ENCODE results near the gene BBLN.
"Not testable (repeated sequence)": the region's sequence is repeated elsewhere in the genome, so short reads cannot be mapped to it uniquely, and the experiment has no call there.

BBLN gene, protein sequence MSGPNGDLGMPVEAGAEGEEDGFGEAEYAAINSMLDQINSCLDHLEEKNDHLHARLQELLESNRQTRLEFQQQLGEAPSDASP

DNA sequence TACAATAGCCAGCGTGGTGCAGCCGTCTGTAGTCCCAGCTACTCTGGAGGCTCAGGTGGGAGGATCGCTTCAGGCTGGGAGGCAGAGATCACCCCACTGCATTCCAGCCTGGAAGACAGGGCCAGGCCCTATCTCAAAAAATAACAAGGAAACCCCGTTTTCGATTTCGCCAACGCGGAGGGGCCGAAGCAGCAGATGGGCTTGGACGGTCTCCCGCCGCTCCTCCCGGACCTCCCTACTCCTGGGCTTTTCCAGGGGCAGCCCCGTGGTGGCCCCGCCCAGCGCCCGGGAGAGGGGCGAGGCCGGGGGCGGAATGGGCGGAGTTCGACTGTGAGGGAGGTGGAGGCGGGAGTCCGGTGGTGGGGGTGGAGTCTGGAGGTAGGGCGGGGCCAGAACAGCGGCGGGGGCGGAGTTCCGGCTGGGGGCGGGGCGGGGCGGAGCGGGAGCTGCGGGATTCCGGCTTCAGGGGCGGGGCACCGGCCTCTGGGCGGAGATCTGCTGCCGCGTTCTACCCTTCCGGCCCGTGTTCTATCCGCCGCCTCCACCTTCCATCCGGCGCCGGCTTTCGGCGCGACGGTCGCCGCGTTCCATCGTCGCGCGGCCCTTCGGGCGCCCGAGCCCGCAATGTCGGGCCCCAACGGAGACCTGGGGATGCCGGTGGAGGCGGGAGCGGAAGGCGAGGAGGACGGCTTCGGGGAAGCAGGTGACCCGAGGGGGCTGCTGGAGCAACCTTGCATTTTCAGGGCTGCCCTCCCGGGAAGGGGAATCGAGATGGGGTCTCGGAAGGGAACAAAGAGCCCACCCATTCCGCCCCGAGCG lies at the start of gene BBLN:
TSS of gene BBLN (plus strand) at position 482 of the 819 bp plus-strand sequence. CDS start at position 625, 143 bp downstream.
- no peaks in the 10 kb centered on the region for H3K9me3 ChIP-seq (ENCODE audit: control insufficient read depth, insufficient read depth, low read length)
- no CpG with 5 or more reads among the region's 77 CpGs for WGBS (ENCODE audit: insufficient coverage, insufficient read length)
- H3K36me3 ChIP-seq (ENCODE audit: control insufficient read depth, insufficient read depth, low read length), result no peaks in the 10 kb centered on the region; the same call in 1 of the 2 replicates

DNA sequence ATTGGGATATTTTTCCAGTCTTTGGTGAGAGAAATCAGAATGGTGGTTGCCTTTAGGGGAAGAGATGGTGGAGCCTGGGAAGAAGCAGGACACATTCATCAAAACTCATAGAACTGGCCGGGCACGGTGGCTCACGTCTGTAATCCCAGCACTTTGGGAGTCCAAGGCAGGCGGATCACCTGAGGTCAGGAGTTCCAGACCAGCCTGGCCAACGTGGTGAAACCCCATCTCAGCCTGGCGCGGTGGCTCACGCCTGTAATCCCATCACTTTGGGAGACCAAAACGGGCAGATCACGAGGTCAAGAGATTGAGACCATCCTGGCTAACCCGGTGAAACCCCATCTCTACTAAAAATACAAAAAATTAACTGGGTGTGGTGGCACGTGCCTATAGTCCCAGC lies 48.3 kb upstream of the BBLN start:
- H3K27ac ChIP-seq (ENCODE audit: low read length); DNase-seq (ENCODE audit: low read depth, low spot score); H3K9me3 ChIP-seq (ENCODE audit: control insufficient read depth, insufficient read depth, low read length); H3K4me1 ChIP-seq (ENCODE audit: control insufficient read depth, insufficient read depth, low read length); H3K4me3 ChIP-seq (ENCODE audit: low read length); H3K27me3 ChIP-seq (ENCODE audit: control insufficient read depth, insufficient read depth, low read length): not testable (repeated sequence)
- peaks cover 15% of the 10 kb centered on the region for H3K36me3 ChIP-seq (ENCODE audit: control insufficient read depth, insufficient read depth, low read length)
- no CpG with 5 or more reads among the region's 12 CpGs for WGBS (ENCODE audit: insufficient coverage, insufficient read length)

More for the DNA sequence above, at the start of gene BBLN:
- peak; percentile 71 for DNase-seq (ENCODE audit: low read depth, low spot score)
- H3K4me3 ChIP-seq (ENCODE audit: low read length), result peak within 1 kb of the TSS; percentile 74
- H3K27me3 ChIP-seq (ENCODE audit: control insufficient read depth, insufficient read depth, low read length), result no peaks in the 10 kb centered on the region
- H3K27ac ChIP-seq (ENCODE audit: low read length), result no peak within 1 kb of the TSS
- 0 out of 2 replicates have a peak, but pooled peaks cover 2% of the 10 kb centered on the region for H3K4me1 ChIP-seq (ENCODE audit: control insufficient read depth, insufficient read depth, low read length)

DNA sequence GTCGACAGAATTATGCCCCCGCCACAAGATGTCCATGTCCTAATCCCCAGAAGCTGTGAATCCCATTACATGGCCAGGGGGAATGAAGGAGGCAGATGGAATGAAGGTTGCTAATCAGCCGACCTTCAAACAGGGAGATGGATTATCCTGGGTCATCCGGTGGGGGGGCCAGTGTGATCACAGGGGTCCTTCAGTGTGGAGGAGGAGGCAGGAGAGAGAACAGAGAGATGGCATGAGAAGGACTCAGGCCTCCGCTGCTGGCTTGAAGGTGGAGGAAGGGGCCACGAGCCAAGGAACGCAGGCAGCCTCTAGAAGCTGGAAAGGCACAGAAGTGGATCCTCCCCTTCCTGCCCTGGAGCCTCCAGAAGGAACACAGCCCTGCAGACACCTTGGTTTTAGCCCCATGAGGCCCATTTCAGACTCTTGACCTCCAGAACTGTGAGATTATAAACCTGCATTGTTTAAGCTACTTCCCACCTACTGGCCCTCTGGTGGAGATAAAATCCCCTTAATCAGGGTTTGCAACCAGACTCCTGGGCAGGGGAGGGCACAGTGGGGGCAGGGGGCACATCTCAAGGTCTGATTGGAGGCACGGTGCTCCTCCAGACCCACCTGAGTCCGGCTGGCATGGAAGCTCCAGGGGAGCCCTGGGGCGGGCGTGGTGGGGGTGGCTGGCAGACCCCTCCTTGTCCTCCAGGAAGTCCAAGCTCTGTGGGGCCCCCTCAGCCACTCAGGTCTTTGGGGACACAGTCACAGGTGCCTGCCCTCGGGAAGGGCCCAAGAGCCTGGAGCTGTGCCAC lies 46.3 kb upstream of the BBLN start:
- H3K27me3 ChIP-seq (ENCODE audit: control insufficient read depth, insufficient read depth, low read length), result no peaks in the 10 kb centered on the region
- H3K9me3 ChIP-seq (ENCODE audit: control insufficient read depth, insufficient read depth, low read length), result no peaks in the 10 kb centered on the region
- no peak overlapping the region for H3K4me3 ChIP-seq (ENCODE audit: low read length)
- no peak overlapping the region for H3K27ac ChIP-seq (ENCODE audit: low read length)
- WGBS (ENCODE audit: insufficient coverage, insufficient read length), result no CpG with 5 or more reads among the region's 12 CpGs
- peaks cover 2% of the 10 kb centered on the region; the same call in 1 of the 2 replicates for H3K4me1 ChIP-seq (ENCODE audit: control insufficient read depth, insufficient read depth, low read length)
- no peak for DNase-seq (ENCODE audit: low read depth, low spot score)
- no peaks in the 10 kb centered on the region for H3K36me3 ChIP-seq (ENCODE audit: control insufficient read depth, insufficient read depth, low read length)

DNA sequence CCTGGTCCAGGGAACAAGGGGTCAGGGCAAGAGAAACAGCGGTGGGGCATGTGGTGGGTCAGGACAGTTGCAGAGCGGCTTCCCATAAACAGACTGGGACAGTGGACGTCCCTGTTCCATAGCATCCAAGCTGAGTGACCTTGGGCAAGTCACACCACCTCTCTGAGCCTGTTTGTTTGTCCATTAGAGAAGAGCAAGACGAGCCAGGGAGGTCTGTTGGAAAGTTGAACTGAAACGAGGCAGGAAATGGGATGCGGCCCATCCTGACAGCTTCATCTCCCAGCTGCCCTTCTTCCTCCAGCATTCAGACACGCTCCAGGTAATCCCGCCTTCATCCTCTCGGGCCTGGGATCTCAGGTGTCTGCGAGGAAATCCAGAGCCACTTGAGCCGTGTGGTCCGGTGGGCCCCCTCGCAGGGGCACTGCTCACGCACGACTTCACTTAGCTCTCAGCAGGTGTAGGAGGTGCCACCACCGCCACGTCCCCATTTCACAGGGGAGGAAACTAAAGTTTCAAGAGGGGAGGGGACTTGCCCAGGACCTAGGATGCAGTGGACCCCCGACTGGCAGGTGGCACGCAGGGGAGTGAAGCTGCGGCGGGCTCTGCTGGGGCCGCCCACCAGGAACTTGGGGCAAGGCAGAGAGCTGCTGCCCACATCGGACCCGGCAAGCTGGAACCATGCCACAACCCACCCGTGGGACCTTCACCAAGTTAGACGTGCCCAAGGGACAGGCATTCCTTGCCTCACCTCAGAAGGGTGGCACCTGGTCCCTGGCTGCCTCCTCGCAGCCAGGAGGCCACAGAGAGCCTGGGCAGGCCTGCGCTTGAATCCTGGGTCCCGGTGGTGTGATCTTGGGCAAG lies 45.5 kb upstream of the BBLN start:
- H3K9me3 ChIP-seq (ENCODE audit: control insufficient read depth, insufficient read depth, low read length), result no peaks in the 10 kb centered on the region
- H3K4me3 ChIP-seq (ENCODE audit: low read length), result no peak overlapping the region
- H3K36me3 ChIP-seq (ENCODE audit: control insufficient read depth, insufficient read depth, low read length), result no peaks in the 10 kb centered on the region
- H3K27ac ChIP-seq (ENCODE audit: low read length), result no peak overlapping the region
- DNase-seq (ENCODE audit: low read depth, low spot score), result no peak
- no CpG with 5 or more reads among the region's 29 CpGs for WGBS (ENCODE audit: insufficient coverage, insufficient read length)
- no peaks in the 10 kb centered on the region for H3K27me3 ChIP-seq (ENCODE audit: control insufficient read depth, insufficient read depth, low read length)
- H3K4me1 ChIP-seq (ENCODE audit: control insufficient read depth, insufficient read depth, low read length), result peaks cover 2% of the 10 kb centered on the region; the same call in 1 of the 2 replicates

DNA sequence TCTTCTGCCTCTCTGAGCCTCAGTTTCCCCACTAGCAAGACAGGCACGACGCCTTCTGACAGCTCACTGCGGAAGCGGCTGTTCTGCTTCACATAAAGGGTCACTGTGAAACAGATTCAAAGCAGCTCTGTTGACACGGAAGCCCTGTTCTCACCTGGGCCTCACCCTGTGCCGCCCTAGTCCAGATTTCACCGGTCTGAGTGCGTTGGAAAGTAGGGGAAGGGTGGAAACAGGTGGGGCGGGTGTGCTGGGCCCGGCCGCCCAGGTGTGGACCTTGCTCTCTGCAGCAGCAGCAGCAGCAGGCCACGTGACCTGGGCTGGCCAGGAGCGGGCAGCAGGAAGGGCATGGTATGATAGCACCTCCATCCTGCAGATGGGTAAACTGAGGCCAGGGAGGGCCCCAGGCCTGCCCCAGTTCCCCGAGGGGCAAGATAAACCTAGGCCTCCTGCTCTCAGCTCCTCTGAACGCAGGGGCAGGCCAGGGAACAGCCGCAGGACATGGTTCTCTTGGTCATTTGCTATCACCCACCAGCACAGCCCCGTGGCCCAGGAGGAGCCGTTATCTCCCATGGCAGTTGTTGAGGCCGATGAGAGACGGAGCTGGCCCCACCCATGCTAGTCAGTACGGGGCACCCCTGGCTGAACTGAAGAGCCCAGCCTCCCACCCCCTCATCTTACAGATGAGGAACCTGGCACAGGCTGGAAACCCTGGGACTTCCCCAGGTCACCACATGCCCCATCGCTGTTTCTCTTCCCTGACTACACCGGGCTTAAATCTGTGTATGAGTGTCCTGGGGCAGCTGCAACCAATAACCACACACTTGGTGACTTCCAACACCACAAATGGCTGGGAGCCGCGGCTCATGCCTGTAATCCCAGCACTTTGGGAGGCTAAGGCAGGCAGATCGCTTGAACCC lies 44.6 kb upstream of the BBLN start:
- Histone ChIP-seq H3K36me3 (ENCODE audit: control insufficient read depth, insufficient read depth, low read length) (0 out of 2 replicates have a peak, but pooled peaks cover 2% of the 10 kb centered on the region), H3K9me3 (ENCODE audit: control insufficient read depth, insufficient read depth, low read length) (no peaks in the 10 kb centered on the region), H3K27me3 (ENCODE audit: control insufficient read depth, insufficient read depth, low read length) (no peaks in the 10 kb centered on the region), H3K4me3 (ENCODE audit: low read length) (no peak overlapping the region), H3K27ac (ENCODE audit: low read length) (no peak overlapping the region), H3K4me1 (ENCODE audit: control insufficient read depth, insufficient read depth, low read length) (peaks cover 2% of the 10 kb centered on the region; the same call in 1 of the 2 replicates)
- DNase-seq (ENCODE audit: low read depth, low spot score), result no peak
- WGBS (ENCODE audit: insufficient coverage, insufficient read length), result no CpG with 5 or more reads among the region's 26 CpGs

DNA sequence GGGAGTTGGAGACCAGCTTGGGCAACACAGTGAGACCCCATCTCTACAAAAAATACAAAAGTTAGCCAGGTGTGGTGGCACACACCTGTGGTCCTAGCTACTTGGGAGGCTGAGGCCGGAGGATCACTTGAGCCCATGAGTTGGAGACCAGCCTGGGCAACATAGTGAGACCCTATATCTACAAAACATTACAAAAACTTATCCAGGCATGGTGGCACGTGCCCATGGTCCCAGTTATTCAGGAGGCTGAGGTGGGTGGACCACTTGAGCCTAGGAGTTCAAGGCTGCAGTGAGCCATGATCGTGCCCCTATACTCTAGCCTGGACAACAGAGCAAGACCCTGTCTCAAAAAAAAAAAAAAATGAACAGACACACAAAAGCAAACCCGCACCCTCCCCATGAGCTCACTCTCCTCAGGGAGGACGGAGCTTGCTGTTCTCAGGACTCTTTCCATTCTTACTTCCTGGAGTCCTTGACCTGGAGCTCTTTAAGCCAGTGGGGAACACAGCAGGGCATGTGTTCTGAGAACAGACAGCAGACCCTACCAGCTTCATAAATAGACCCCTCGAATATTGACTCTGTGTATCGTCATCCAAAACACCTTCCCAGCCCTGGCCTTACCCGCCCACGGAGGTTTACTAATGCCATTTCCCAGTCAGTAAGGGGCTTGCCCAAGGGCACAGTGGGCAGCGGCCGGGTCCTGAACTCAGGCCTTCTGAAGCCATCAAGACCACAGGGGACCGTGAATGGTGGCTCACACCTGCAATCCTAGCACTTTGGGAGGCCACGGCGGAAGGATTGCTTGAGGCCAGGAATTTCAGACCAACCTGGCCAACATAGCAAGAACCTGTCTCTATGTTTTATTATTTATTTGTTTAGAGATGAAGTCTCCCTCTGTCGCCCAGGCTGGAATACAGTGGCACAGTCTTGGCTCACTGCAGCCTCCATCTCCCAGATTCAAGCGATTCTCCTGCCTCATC lies 43.7 kb upstream of the BBLN start:
- H3K9me3 ChIP-seq (ENCODE audit: control insufficient read depth, insufficient read depth, low read length), result no peaks in the 10 kb centered on the region
- no peak for DNase-seq (ENCODE audit: low read depth, low spot score)
- no CpG with 5 or more reads among the region's 16 CpGs for WGBS (ENCODE audit: insufficient coverage, insufficient read length)
- peaks cover 11% of the 10 kb centered on the region; the same call in 1 of the 2 replicates for H3K36me3 ChIP-seq (ENCODE audit: control insufficient read depth, insufficient read depth, low read length)
- H3K27ac ChIP-seq (ENCODE audit: low read length), result no peak overlapping the region
- no peaks in the 10 kb centered on the region for H3K27me3 ChIP-seq (ENCODE audit: control insufficient read depth, insufficient read depth, low read length)
- H3K4me3 ChIP-seq (ENCODE audit: low read length), result no peak overlapping the region
- peaks cover 2% of the 10 kb centered on the region; the same call in 1 of the 2 replicates for H3K4me1 ChIP-seq (ENCODE audit: control insufficient read depth, insufficient read depth, low read length)

DNA sequence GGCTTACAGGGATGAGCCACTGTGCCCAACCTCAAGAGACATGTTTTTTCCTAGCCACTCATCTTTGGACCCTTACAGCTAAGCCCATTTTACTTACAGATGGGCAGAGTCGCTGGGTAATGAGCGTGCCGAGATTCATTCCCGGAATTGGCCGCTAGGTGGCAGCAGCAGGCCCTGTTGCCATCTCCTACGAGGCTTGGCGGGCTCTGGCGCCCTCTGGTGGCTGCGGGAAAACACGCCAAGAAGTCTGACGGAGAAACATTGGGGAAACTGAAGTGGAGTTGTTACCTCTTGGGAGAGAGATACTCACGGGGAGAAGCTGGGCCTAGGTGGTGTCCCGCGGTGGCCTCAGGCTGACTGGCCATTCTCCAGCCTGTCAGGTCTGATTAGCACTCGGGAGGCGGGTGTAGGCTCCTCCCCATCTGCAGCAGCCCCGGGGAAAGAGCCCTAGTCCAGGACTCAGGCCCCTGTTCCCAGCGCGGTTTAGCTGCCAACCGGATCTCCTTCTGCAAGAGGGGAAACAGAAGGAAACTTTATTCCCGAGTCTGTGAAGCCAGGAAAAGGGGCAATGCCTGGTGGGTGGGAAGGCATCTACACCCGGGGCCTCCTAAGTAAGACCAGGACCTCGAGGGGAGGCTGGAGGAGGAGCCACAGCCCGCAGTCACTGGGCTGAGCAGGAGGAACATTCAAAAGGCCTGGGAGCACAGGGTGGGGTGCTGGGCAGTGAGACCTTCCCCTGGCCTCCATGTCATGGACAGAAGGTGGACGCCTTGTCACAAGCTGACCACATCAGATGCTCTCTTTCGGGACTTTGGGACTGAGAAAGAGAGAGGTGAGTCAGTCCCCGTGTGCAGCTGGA lies 42.2 kb upstream of the BBLN start:
- H3K4me3 ChIP-seq (ENCODE audit: low read length), result no peak overlapping the region
- no CpG with 5 or more reads among the region's 27 CpGs for WGBS (ENCODE audit: insufficient coverage, insufficient read length)
- no peak overlapping the region for H3K27ac ChIP-seq (ENCODE audit: low read length)
- H3K4me1 ChIP-seq (ENCODE audit: control insufficient read depth, insufficient read depth, low read length), result peaks cover 2% of the 10 kb centered on the region; the same call in 1 of the 2 replicates
- H3K36me3 ChIP-seq (ENCODE audit: control insufficient read depth, insufficient read depth, low read length), result peaks cover 21% of the 10 kb centered on the region
- no peaks in the 10 kb centered on the region for H3K9me3 ChIP-seq (ENCODE audit: control insufficient read depth, insufficient read depth, low read length)
- no peaks in the 10 kb centered on the region for H3K27me3 ChIP-seq (ENCODE audit: control insufficient read depth, insufficient read depth, low read length)
- DNase-seq (ENCODE audit: low read depth, low spot score), result peak; percentile 92

DNA sequence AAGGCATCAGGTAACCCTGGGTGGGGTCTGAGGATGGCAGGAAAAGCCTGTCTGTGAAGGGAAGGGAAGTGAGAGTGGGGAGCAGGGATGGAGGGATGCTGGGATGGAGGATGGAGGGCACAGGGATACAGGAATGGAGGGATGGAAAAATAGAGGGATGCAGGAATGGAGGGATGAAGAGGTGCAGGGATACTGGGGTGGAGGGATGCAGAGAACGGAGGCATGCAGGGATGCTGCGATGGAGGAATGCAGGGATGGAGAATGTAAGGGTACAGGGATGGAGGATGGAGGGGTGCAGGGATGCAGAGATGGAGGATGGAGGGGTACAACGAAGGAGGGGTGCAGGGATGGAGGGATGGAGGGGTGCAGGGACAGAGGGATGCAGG lies 41.6 kb upstream of the BBLN start:
- no CpG with 5 or more reads among the region's 3 CpGs for WGBS (ENCODE audit: insufficient coverage, insufficient read length)
- peaks cover 25% of the 10 kb centered on the region for H3K36me3 ChIP-seq (ENCODE audit: control insufficient read depth, insufficient read depth, low read length)
- no peak overlapping the region for H3K27ac ChIP-seq (ENCODE audit: low read length)
- DNase-seq (ENCODE audit: low read depth, low spot score), result no peak
- no peaks in the 10 kb centered on the region for H3K27me3 ChIP-seq (ENCODE audit: control insufficient read depth, insufficient read depth, low read length)
- H3K4me1 ChIP-seq (ENCODE audit: control insufficient read depth, insufficient read depth, low read length), result peaks cover 2% of the 10 kb centered on the region; the same call in 1 of the 2 replicates
- no peak overlapping the region for H3K4me3 ChIP-seq (ENCODE audit: low read length)
- H3K9me3 ChIP-seq (ENCODE audit: control insufficient read depth, insufficient read depth, low read length), result no peaks in the 10 kb centered on the region

Data from iPS DF 6.9 (cell line).